Measurements from ENCODE around the gene PAX8.

Gene PAX8

GRCh38 chr2:113229795-113230194, 48.9 kb downstream of the PAX8 start:
- TF ChIP-seq GATA3 (IDR thresholded peaks at IDR 0.05; ENCODE audit: low read depth, low read length) (no peak), GATA2 (IDR thresholded peaks at IDR 0.05; ENCODE audit: low read depth, low read length) (no peak)

- no peak for TF ChIP-seq GATA3 (IDR thresholded peaks at IDR 0.05; ENCODE audit: low read depth, low read length)
- TF ChIP-seq GATA2 (IDR thresholded peaks at IDR 0.05; ENCODE audit: low read depth, low read length): no peak
Observed at GRCh38 chr2:113228991-113229716, 49.6 kb downstream of the PAX8 start.

GRCh38 chr2:113228351-113228750, 50.4 kb downstream of the PAX8 start:
- TF ChIP-seq GATA2 (IDR thresholded peaks at IDR 0.05; ENCODE audit: low read depth, low read length): no peak
- no peak for TF ChIP-seq GATA3 (IDR thresholded peaks at IDR 0.05; ENCODE audit: low read depth, low read length)

- TF ChIP-seq GATA2 (IDR thresholded peaks at IDR 0.05; ENCODE audit: low read depth, low read length) (no peak), GATA3 (IDR thresholded peaks at IDR 0.05; ENCODE audit: low read depth, low read length) (no peak)
Observed at GRCh38 chr2:113227698-113228097, 51.0 kb downstream of the PAX8 start.

- TF ChIP-seq GATA2 (IDR thresholded peaks at IDR 0.05; ENCODE audit: low read depth, low read length) (no peak), GATA3 (IDR thresholded peaks at IDR 0.05; ENCODE audit: low read depth, low read length) (no peak)
Observed at GRCh38 chr2:113227290-113227689, 51.4 kb downstream of the PAX8 start.

- TF ChIP-seq GATA2 (IDR thresholded peaks at IDR 0.05; ENCODE audit: low read depth, low read length): no peak
- TF ChIP-seq GATA3 (IDR thresholded peaks at IDR 0.05; ENCODE audit: low read depth, low read length): no peak
Observed at GRCh38 chr2:113226462-113226861, 52.3 kb downstream of the PAX8 start.

- no peak for TF ChIP-seq GATA3 (IDR thresholded peaks at IDR 0.05; ENCODE audit: low read depth, low read length)
Observed at GRCh38 chr2:113225263-113226259, 53.2 kb downstream of the PAX8 start.

GRCh38 chr2:113224647-113225236, 54.0 kb downstream of the PAX8 start:
- no peak for TF ChIP-seq GATA3 (IDR thresholded peaks at IDR 0.05; ENCODE audit: low read depth, low read length)
- no peak for TF ChIP-seq GATA2 (IDR thresholded peaks at IDR 0.05; ENCODE audit: low read depth, low read length)

GRCh38 chr2:113223813-113224212, 54.9 kb downstream of the PAX8 start:
- TF ChIP-seq GATA2 (IDR thresholded peaks at IDR 0.05; ENCODE audit: low read depth, low read length) (no peak), GATA3 (IDR thresholded peaks at IDR 0.05; ENCODE audit: low read depth, low read length) (no peak)

- TF ChIP-seq GATA3 (IDR thresholded peaks at IDR 0.05; ENCODE audit: low read depth, low read length) (no peak), GATA2 (IDR thresholded peaks at IDR 0.05; ENCODE audit: low read depth, low read length) (no peak)
Observed at GRCh38 chr2:113221846-113222245, 56.9 kb downstream of the PAX8 start.

GRCh38 chr2:113220970-113221708, 57.6 kb downstream of the PAX8 start:
- TF ChIP-seq GATA3 (IDR thresholded peaks at IDR 0.05; ENCODE audit: low read depth, low read length) (no peak), GATA2 (IDR thresholded peaks at IDR 0.05; ENCODE audit: low read depth, low read length) (no peak)

- no peak for TF ChIP-seq GATA2 (IDR thresholded peaks at IDR 0.05; ENCODE audit: low read depth, low read length)
- no peak for TF ChIP-seq GATA3 (IDR thresholded peaks at IDR 0.05; ENCODE audit: low read depth, low read length)
Observed at GRCh38 chr2:113219889-113220641, 58.7 kb downstream of the PAX8 start.

GRCh38 chr2:113219525-113219888, 59.2 kb downstream of the PAX8 start:
- TF ChIP-seq GATA2 (IDR thresholded peaks at IDR 0.05; ENCODE audit: low read depth, low read length) (no peak), GATA3 (IDR thresholded peaks at IDR 0.05; ENCODE audit: low read depth, low read length) (no peak)
